Karpas-422 (cell line): ENCODE data around the gene LAPTM5. TPM values are rescaled to one million over a fixed set of nuclear protein-coding genes. Genes with fewer than 3 reads are reported as not detected.

Experiments
- DNase-seq: peaks from one replicate; pipeline ENCODE4 v3.0.0-alpha.2; 2015
- H2AFZ ChIP-seq: fragments of 200-600 bp; sonication (generic); 2 replicates; pipeline ENCODE4 v1.6.1; 2014; ENCODE audit warnings: antibody characterized with exemption, low read length, mixed read lengths
- H3K27ac ChIP-seq: fragments of 200-600 bp; sonication (generic); 2 replicates; pipeline ENCODE4 v1.5.1; 2014; ENCODE audit warnings: mild to moderate bottlenecking, low read length, moderate library complexity
- H3K27me3 ChIP-seq: fragments of 200-600 bp; sonication (generic); 2 replicates; pipeline ENCODE4 v1.6.1; 2014; ENCODE audit warnings: low read length, mixed read lengths
- H3K36me3 ChIP-seq: fragments of 200-600 bp; sonication (generic); 2 replicates; pipeline ENCODE4 v1.6.1; 2014; ENCODE audit warnings: low read length, mixed read lengths; ENCODE audit not compliant: insufficient read depth
- H3K4me1 ChIP-seq: fragments of 200-600 bp; sonication (generic); 2 replicates; pipeline ENCODE4 v1.6.1; 2014; ENCODE audit warnings: mild to moderate bottlenecking, low read length, mixed read lengths
- H3K4me2 ChIP-seq: fragments of 200-600 bp; sonication (generic); 2 replicates; pipeline ENCODE4 v1.6.1; 2014; ENCODE audit warnings: low read length, low read depth, mild to moderate bottlenecking; ENCODE audit not compliant: poor library complexity, severe bottlenecking
- H3K4me3 ChIP-seq: fragments of 200-600 bp; sonication (generic); 2 replicates; pipeline ENCODE4 v1.5.1; 2014; ENCODE audit warnings: mild to moderate bottlenecking, antibody characterized with exemption, low read length, mixed read lengths
- H3K79me2 ChIP-seq: fragments of 200-600 bp; sonication (generic); 2 replicates; pipeline ENCODE4 v1.6.1; 2014; ENCODE audit warnings: mild to moderate bottlenecking, low read length, mixed read lengths
- H3K9ac ChIP-seq: fragments of 200-600 bp; sonication (generic); 2 replicates; pipeline ENCODE4 v1.6.0; 2014; ENCODE audit warnings: low read length
- H3K9me2 ChIP-seq: fragments of 200-600 bp; sonication (generic), shearing (Covaris generic); replicated peaks from 2 replicates; pipeline ENCODE4 v1.6.0; 2014; ENCODE audit warnings: mild to moderate bottlenecking, low read length, moderate library complexity; ENCODE audit not compliant: insufficient read depth
- H3K9me3 ChIP-seq: fragments of 300-700, 200-600 bp; sonication (generic); 2 replicates; pipeline ENCODE4 v1.6.1; 2014; ENCODE audit warnings: low read length, mixed read lengths
- H4K20me1 ChIP-seq: fragments of 200-600 bp; sonication (generic); 2 replicates; pipeline ENCODE4 v1.6.1; 2014; ENCODE audit warnings: mild to moderate bottlenecking, antibody characterized with exemption, low read length, low read depth; ENCODE audit not compliant: insufficient read depth
- small RNA-seq: library from RNA; depleted of rRNA; stranded (forward); fragments of <200 nt; gene quantifications from one replicate; pipeline ENCODE3, GENCODE V24; 2014
- total RNA-seq: library from RNA; depleted of rRNA; stranded (reverse); fragments of >200 nt; shearing (Covaris generic); gene quantifications from 2 replicates; pipeline ENCODE4 v1.2.3, GENCODE V29; 2014; ENCODE audit warnings: low replicate concordance; rRNA removed

Gene LAPTM5
- total RNA-seq, 1 experiment from 2014 or later: 184 TPM

DNA sequence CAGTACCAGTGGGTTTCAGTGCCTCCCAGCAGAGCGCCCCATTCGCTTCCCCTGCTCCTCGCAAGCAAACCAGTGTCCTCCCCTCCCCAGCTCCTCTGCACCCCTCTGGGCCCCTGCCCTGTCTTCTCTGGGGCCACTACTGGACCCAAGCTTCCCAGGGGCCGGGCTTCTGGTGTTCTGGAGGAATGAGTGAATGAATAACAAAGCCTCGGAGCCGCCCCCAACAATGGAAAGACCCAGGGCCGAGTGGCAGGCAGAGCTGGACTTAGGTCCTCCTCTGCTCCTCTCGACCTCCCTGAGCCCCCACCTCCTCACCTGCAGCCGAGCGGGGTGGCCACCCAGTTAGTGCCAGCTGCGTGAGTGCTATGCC lies 71.8 kb downstream of the LAPTM5 start:
- Histone ChIP-seq H3K36me3 (no peaks in the 10 kb centered on the region), H3K79me2 (no peaks in the 10 kb centered on the region), H2AFZ (no peak overlapping the region), H3K9me2 (no peaks in the 10 kb centered on the region), H3K4me2 (no peak overlapping the region), H3K4me3 (no peak overlapping the region), H3K9ac (no peak overlapping the region), H3K4me1 (peaks cover 59% of the 10 kb centered on the region), H3K27me3 (no peaks in the 10 kb centered on the region), H3K27ac (no peak overlapping the region), H4K20me1 (no peaks in the 10 kb centered on the region), H3K9me3 (no peaks in the 10 kb centered on the region)
- no peak for DNase-seq

DNA sequence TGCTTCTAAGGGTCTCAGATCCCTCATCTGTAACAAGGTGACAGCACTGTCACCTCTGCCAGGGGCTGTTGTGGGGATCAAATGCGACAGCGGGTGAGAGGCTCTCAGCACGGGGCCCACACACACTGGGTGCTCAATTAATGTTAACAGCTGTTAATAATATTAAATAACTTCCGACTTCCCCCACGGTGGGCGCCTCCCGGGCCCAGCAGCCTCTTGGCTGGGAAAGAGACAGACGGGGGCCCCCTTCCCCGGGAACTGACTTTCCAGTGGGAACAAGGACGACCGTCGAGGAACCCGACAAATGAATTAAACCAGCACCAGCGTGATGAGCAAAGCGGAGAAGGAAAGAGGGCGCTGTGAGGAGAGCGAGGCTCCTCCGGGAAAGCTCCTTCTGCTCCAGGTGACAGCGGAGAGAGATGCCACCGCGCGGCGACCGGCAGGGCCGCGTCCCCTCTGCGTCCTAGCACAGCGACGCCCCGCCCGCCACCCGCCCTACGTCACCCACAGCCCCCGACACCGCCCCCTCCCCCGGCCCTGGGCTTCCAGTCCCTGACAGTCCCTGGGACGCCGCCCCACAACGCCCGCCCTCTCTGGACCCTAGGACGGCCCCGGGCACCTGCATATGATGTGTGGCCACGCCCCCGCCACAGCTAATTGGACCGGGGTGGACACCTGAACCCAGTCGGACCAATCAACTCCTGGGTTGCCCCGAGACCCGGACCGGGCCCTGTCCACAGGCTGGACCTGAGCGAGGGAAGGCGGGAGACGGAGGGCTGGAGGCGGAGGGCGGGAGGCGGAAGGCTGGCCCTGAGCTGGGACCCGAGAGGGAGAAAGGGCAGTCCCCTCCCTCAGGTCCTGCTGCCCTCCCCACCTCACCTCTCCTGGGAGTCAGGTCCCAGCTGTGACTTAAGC lies 72.4 kb downstream of the LAPTM5 start:
- no peak overlapping the region for H3K4me3 ChIP-seq
- no peaks in the 10 kb centered on the region for H3K27me3 ChIP-seq
- H3K4me1 ChIP-seq: peaks cover 52% of the 10 kb centered on the region
- H3K9me3 ChIP-seq: no peaks in the 10 kb centered on the region
- no peak overlapping the region for H3K4me2 ChIP-seq
- H3K9ac ChIP-seq: no peak overlapping the region
- H3K36me3 ChIP-seq: no peaks in the 10 kb centered on the region
- no peak overlapping the region for H3K27ac ChIP-seq
- no peaks in the 10 kb centered on the region for H3K9me2 ChIP-seq
- no peak overlapping the region for H2AFZ ChIP-seq
- no peaks in the 10 kb centered on the region for H4K20me1 ChIP-seq
- DNase-seq: no peak
- H3K79me2 ChIP-seq: no peaks in the 10 kb centered on the region

- no peaks in the 10 kb centered on the region for H3K9me2 ChIP-seq
- H3K4me1 ChIP-seq: peaks cover 43% of the 10 kb centered on the region
- no peaks in the 10 kb centered on the region for H3K79me2 ChIP-seq
- H3K27ac ChIP-seq: no peak overlapping the region
- no peaks in the 10 kb centered on the region for H3K36me3 ChIP-seq
- H3K4me3 ChIP-seq: no peak overlapping the region
- DNase-seq: no peak
- H3K9ac ChIP-seq: no peak overlapping the region
- H2AFZ ChIP-seq: no peak overlapping the region
- H4K20me1 ChIP-seq: no peaks in the 10 kb centered on the region
- H3K27me3 ChIP-seq: no peaks in the 10 kb centered on the region
- H3K9me3 ChIP-seq: peaks cover 5% of the 10 kb centered on the region; the same call in 1 of the 2 replicates
- no peak overlapping the region for H3K4me2 ChIP-seq
These were observed 73.3 kb downstream of the LAPTM5 start for GRCh38 chr1:30684259-30684658.

GRCh38 chr1:30683699-30684098 lies 73.9 kb downstream of the LAPTM5 start:
- Histone ChIP-seq H3K4me1 (peaks cover 38% of the 10 kb centered on the region), H2AFZ (no peak overlapping the region), H3K9me2 (no peaks in the 10 kb centered on the region), H3K4me3 (no peak overlapping the region), H3K4me2 (no peak overlapping the region), H3K27ac (no peak overlapping the region), H3K27me3 (no peaks in the 10 kb centered on the region), H3K9me3 (peaks cover 5% of the 10 kb centered on the region; the same call in 1 of the 2 replicates), H3K36me3 (no peaks in the 10 kb centered on the region), H4K20me1 (no peaks in the 10 kb centered on the region), H3K79me2 (no peaks in the 10 kb centered on the region), H3K9ac (no peak overlapping the region)
- no peak for DNase-seq

Small RNA genes lying within 50 kb of the gene (small RNA-seq; reads per million reads assigned to genes)
- gene MIR4420: 0.20 reads per million

Other genes starting within 250 kb of the LAPTM5 start
- 0.19 and 1.2 TPM in 2 replicates for gene MATN1, start 34.2 kb downstream of the LAPTM5 start, total RNA-seq
- 0.04 and 0.94 TPM in 2 replicates for gene SDC3, start 151.0 kb upstream of the LAPTM5 start, total RNA-seq